ENCODE results near the gene SMIM9. TPM values are rescaled to one million over a fixed set of nuclear protein-coding genes. Genes with fewer than 3 reads are reported as not detected.

SMIM9 gene
- total RNA-seq, 1 donor from 2014 or later: not detected

GRCh38 chrX:154806837-154807501 lies 27.5 kb downstream of the SMIM9 start:
- H3K27ac Mint-ChIP-seq: no peak overlapping the region
- Histone ChIP-seq H2AFZ (replicated peaks) (no peak overlapping the region), H3K79me2 (ENCODE audit: low read depth) (no peaks in the 10 kb centered on the region), H3K4me1 (no peaks in the 10 kb centered on the region), H3F3A (ENCODE audit: low read depth) (no peaks in the 10 kb centered on the region), H3K4me3 (no peak overlapping the region), H3K4me2 (no peak overlapping the region), H4K20me1 (ENCODE audit: low read depth) (peaks cover 4% of the 10 kb centered on the region), H3K9me3 (ENCODE audit: low read depth) (peaks cover 11% of the 10 kb centered on the region), H3K9ac (no peak overlapping the region), H3K36me3 (no peaks in the 10 kb centered on the region), H3K27ac (no peak overlapping the region), H3K27me3 (peaks cover 59% of the 10 kb centered on the region)
- H3K27me3 Mint-ChIP-seq (ENCODE audit: insufficient read depth, low read depth): peaks cover 7% of the 10 kb centered on the region
- H3K4me3 Mint-ChIP-seq: no peak overlapping the region
- no peak for TF ChIP-seq EZH2phosphoT487 (IDR thresholded peaks at IDR 0.05)
- no peak for TF ChIP-seq CTCF (IDR thresholded peaks at IDR 0.05)
- DNase-seq (ENCODE audit: low spot score): no peak
- H3K36me3 Mint-ChIP-seq: no peaks in the 10 kb centered on the region
- peaks cover 32% of the 10 kb centered on the region for H3K9me3 Mint-ChIP-seq
- H3K4me1 Mint-ChIP-seq: peaks cover 15% of the 10 kb centered on the region

GRCh38 chrX:154805696-154806091 lies 28.8 kb downstream of the SMIM9 start:
- H3K27me3 ChIP-seq: peaks cover 72% of the 10 kb centered on the region

GRCh38 chrX:154804957-154805695 lies 29.3 kb downstream of the SMIM9 start, which contains the start of gene MPP1:
Gene MPP1, minus strand, starts transcription at chrX:154805485. Its CDS starts 112 bp downstream, at chrX:154805373.
- Mint-ChIP-seq H3K4me3 (peak within 1 kb of the TSS; percentile 84), H3K4me1 (peaks cover 28% of the 10 kb centered on the region), H3K27ac (no peak within 1 kb of the TSS), H3K9me3 (peaks cover 32% of the 10 kb centered on the region), H3K27me3 (ENCODE audit: insufficient read depth, low read depth) (peaks cover 9% of the 10 kb centered on the region), H3K36me3 (no peaks in the 10 kb centered on the region)
- Histone ChIP-seq H3K4me2 (peak within 1 kb of the TSS; percentile 81), H3K4me3 (peak within 1 kb of the TSS; percentile 55), H3K36me3 (no peaks in the 10 kb centered on the region), H4K20me1 (ENCODE audit: low read depth) (peaks cover 8% of the 10 kb centered on the region), H3K9ac (no peak within 1 kb of the TSS), H3K27me3 (peaks cover 78% of the 10 kb centered on the region), H3K9me3 (ENCODE audit: low read depth) (peaks cover 7% of the 10 kb centered on the region), H3K79me2 (ENCODE audit: low read depth) (no peaks in the 10 kb centered on the region), H3K27ac (no peak within 1 kb of the TSS), H2AFZ (replicated peaks) (peak within 1 kb of the TSS; percentile 59), H3K4me1 (no peaks in the 10 kb centered on the region), H3F3A (ENCODE audit: low read depth) (peaks cover 3% of the 10 kb centered on the region)
- DNase-seq (ENCODE audit: low spot score): peak; percentile 78
- peak; percentile 56 for TF ChIP-seq EZH2phosphoT487 (IDR thresholded peaks at IDR 0.05)
- no peak for TF ChIP-seq CTCF (IDR thresholded peaks at IDR 0.05)
- TF ChIP-seq EZH2 (IDR thresholded peaks at IDR 0.05): peak; percentile 76

More at GRCh38 chrX:154805696-154806091, 28.8 kb downstream of the SMIM9 start:
- H3K4me1 Mint-ChIP-seq: peaks cover 22% of the 10 kb centered on the region
- H3K4me3 Mint-ChIP-seq: peak overlapping the region; percentile 84
- peaks cover 7% of the 10 kb centered on the region for H3K9me3 ChIP-seq (ENCODE audit: low read depth)
- peak overlapping the region; percentile 81 for H3K4me2 ChIP-seq
- H4K20me1 ChIP-seq (ENCODE audit: low read depth): peaks cover 4% of the 10 kb centered on the region
- peak overlapping the region; percentile 55 for H3K4me3 ChIP-seq
- no peak overlapping the region for H3K27ac ChIP-seq
- H3K9ac ChIP-seq: no peak overlapping the region
- H3K36me3 Mint-ChIP-seq: no peaks in the 10 kb centered on the region
- no peaks in the 10 kb centered on the region for H3K4me1 ChIP-seq
- TF ChIP-seq CTCF (IDR thresholded peaks at IDR 0.05) (no peak), EZH2phosphoT487 (IDR thresholded peaks at IDR 0.05) (no peak), EZH2 (IDR thresholded peaks at IDR 0.05) (peak; percentile 44)
- no peaks in the 10 kb centered on the region for H3K36me3 ChIP-seq
- H3K79me2 ChIP-seq (ENCODE audit: low read depth): no peaks in the 10 kb centered on the region
- no peak for DNase-seq (ENCODE audit: low spot score)
- peaks cover 9% of the 10 kb centered on the region for H3K27me3 Mint-ChIP-seq (ENCODE audit: insufficient read depth, low read depth)
- peaks cover 32% of the 10 kb centered on the region for H3K9me3 Mint-ChIP-seq
- H3F3A ChIP-seq (ENCODE audit: low read depth): no peaks in the 10 kb centered on the region
- no peak overlapping the region for H3K27ac Mint-ChIP-seq
- peak overlapping the region; percentile 59 for H2AFZ ChIP-seq (replicated peaks)
